Activated CD8-positive, alpha-beta memory T cell treated with anti-CD3 and anti-CD28 coated beads, Interleukin-2, amount 50 U/mL, for 48 hours (primary cell): Measurements from ENCODE around the gene FRMD4A.

Experiments
- DNase-seq: peaks from one replicate; pipeline ENCODE4 v3.0.0-alpha.2; 2020

Gene FRMD4A

GRCh38 chr10:14181567-14181936 lies 149.2 kb downstream of the FRMD4A start:
- DNase-seq = no peak

GRCh38 chr10:14180911-14181566 lies 149.7 kb downstream of the FRMD4A start:
- DNase-seq = no peak

GRCh38 chr10:14179251-14179650 lies 151.5 kb downstream of the FRMD4A start:
- DNase-seq = no peak

- DNase-seq = no peak
Observed at GRCh38 chr10:14173706-14174594, 156.8 kb downstream of the FRMD4A start.

- no peak for DNase-seq
Observed at GRCh38 chr10:14173391-14173705, 157.4 kb downstream of the FRMD4A start.

GRCh38 chr10:14172336-14172950 lies 158.3 kb downstream of the FRMD4A start:
- no peak for DNase-seq

GRCh38 chr10:14171336-14171735 lies 159.4 kb downstream of the FRMD4A start:
- DNase-seq = no peak

- no peak for DNase-seq
Observed at GRCh38 chr10:14163377-14164086, 167.2 kb downstream of the FRMD4A start.

- no peak for DNase-seq
Observed at GRCh38 chr10:14162629-14163344, 167.9 kb downstream of the FRMD4A start.

- no peak for DNase-seq
Observed at GRCh38 chr10:14162061-14162460, 168.7 kb downstream of the FRMD4A start.

GRCh38 chr10:14160299-14160698 lies 170.4 kb downstream of the FRMD4A start:
- DNase-seq = no peak

- DNase-seq = no peak
Observed at GRCh38 chr10:14158575-14158974, 172.1 kb downstream of the FRMD4A start.

GRCh38 chr10:14156104-14156503 lies 174.6 kb downstream of the FRMD4A start:
- no peak for DNase-seq

GRCh38 chr10:14153570-14154055 lies 177.1 kb downstream of the FRMD4A start:
- DNase-seq = no peak

- DNase-seq = no peak
Observed at GRCh38 chr10:14151571-14151970, 179.2 kb downstream of the FRMD4A start.

GRCh38 chr10:14150526-14150925 lies 180.2 kb downstream of the FRMD4A start:
- DNase-seq = no peak

- no peak for DNase-seq
Observed at GRCh38 chr10:14146501-14146900, 184.2 kb downstream of the FRMD4A start.

GRCh38 chr10:14146025-14146424 lies 184.7 kb downstream of the FRMD4A start:
- no peak for DNase-seq

GRCh38 chr10:14144451-14144850 lies 186.3 kb downstream of the FRMD4A start:
- DNase-seq = no peak

- DNase-seq = no peak
Observed at GRCh38 chr10:14142606-14143250, 188.0 kb downstream of the FRMD4A start.

- DNase-seq = no peak
Observed at GRCh38 chr10:14141283-14141682, 189.4 kb downstream of the FRMD4A start.

- no peak for DNase-seq
Observed at GRCh38 chr10:14137391-14137790, 193.3 kb downstream of the FRMD4A start.
